HG02885 (cell line): ENCODE results near the gene FBXO41.
A peak's percentile ranks its signal among the peaks of the same experiment; 100 is the strongest.

ENCODE experiments used
- ATAC-seq: cut with Tn5 transposase; IDR thresholded peaks from one replicate; pipeline ENCODE4 v1.9.1; 2021; ENCODE audit warnings: mild to moderate bottlenecking; ENCODE audit not compliant: unreplicated experiment, poor library complexity

The FBXO41 gene

DNA sequence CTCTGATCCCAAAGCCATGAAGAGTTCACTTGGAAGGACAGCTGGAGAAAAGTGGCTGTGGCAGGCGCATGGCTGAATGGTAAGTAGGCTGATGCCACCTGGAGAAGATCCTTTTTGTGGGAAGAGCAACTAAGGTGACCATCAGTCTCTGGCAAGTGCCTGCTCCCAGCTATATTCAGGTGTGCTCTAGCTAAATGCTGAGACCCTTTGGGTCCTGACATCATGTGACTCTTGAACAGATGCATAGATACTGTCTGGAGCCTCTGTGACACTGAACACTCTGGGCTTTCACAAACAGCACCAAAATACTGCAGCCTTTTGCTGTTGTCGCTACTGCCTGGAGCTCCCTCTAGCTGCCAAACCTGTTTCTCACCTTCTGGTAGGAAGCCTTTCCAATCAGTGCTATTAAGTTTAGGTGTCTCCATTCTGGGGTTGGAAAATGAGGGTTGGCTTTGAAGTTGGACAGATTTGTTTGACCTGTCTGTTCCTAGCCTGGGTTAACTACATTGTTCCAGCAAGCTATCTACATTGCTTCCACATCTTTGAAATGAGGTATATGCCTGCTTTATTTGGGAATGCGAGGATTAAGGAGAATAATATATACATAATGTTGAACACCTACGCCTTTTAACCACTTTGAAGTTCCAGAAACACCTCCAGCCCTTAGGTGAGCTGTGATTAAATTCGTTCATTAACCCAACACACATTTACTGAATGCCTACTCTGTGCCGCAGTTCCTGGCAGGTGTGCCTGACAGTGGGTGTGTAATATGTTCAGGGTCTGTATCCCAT is 6.0 kb upstream of the FBXO41 start:
- no peak for ATAC-seq

DNA sequence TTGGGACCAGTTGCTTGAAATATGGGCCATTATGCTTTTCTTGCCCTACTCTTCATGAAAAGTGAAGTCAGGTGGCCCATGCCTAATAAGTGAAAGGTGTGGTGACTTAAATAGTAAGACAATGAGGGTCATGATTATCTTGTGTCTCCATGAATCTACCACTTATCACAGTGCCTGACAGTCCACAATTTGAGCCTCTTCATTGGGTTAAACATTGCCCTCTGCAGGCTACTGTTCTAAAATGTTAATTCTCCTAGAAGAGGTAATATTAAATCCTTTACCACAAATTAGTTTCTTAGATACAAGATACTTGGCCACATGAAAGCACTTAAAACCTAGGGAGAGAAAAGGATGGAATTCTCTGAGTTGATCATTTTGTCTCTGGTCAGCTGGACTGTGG is 5.0 kb upstream of the FBXO41 start:
- ATAC-seq, result no peak

DNA sequence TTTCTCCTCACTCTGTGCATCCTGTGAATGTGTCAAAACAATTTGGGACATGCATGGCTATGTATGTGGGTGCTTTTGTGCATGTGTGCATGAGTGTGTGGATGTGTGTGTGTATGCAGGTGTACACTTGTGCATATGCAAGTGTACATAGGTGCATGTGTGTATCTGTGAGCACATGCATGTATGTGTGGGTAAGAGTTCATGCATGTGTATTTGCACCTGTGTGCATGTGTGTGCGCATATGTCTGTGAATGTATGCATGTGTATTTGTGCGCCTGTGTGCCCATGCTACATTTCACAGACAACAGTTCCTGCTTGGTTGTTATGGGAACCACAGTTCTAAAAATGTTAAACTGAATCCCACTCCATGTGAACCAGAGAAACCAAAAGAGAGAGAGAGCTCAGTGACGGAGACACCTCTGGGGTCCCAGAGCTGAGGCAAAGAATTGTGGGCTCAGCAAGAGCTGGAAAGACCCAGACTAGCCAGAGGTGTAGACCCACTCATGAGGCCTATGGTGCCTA is 1.9 kb upstream of the FBXO41 start:
- ATAC-seq, result no peak

DNA sequence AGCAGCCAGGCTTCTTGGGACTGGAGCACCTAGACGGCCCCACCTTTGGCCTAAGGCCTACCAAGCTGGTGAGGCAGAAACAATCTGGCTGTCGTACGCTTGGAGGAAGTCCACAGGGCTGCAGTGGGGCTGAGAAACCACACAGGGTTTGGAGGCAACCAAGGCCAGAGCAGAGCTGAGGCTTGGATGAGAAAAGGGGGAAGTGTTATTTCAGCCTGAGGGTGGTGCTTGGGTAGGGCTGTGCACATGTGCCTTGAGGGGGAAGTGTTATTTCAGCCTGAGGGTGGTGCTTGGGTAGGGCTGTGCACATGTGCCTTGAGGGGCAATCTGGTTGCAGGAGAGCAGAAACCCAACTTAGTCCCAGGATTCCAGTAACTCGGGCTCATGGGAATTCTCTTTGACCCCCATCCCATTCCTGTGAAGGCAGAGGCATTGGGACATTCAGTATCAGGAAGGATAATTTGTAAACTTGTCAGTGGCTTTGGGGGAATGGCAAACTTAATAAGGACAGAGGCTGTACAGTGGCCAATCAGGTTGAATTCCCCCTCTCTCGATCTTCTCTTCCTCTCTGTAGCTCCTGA is 971 bp upstream of the FBXO41 start:
- peak; percentile 57 for ATAC-seq

DNA sequence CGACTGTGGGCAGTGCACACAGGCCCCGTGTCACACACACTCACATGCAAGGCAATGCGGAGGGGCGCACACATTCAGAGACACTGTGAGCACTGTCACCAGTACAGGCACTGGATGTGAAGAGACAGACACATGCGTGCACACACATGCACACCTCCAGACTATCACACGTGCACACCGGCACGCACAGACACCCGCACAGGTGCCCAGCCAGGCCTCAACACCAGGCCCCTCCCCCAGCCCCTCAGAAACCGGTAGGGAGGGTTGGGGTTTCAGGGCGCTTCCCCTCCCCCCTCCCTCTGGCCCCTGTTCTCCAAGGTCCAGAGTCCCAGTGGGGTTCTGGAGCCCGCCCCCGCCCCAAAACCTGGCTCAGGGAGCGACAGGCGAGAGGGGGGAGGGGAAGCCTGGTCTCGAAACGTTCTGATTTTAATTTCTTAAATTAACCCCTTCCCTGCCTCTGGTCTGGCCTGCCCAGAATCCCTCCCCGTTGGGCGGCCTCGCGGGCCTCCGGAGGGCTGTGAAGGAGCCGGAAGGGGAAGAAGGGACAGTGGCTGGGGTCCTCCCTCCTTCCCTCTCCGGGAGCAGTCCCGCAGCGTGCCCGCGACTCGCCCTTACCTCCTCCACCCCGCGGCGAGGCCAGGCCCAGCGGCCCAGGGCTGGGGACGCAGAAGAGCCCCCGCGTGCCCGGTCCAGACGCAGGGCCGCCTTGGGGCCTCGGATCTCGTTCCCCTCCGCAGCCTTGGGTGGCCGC is 558 bp downstream of the FBXO41 start:
- peak; percentile 24 for ATAC-seq

DNA sequence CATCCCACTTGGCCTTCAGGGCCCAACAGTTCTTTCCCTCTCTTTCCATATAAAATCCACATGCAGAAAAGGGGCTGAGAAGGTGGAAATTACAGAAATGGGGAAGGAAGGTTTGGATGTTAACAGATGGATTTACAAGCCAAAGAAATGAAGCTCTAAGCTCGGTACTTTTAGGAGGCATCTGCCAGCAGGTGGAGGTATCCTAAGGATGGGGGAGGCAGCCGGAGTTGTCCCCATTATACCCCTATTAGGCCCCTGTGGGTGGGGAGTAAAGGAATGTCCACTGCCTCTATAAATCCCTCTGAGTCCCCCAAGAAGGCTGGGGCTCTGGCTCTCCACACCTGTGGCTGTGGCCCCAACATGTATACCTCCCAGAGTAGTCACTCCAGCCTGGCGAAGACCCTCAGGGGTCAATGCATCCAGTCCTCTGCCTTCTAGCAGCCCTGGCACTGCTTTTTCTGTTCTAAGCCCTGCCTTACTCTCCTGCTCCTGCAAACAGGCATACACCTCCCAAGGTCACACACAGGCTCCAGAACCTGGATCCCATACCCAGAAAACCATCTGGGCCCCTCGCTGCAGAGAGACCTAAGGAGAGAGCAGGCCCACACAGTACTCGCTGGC is 1.2 kb downstream of the FBXO41 start:
- ATAC-seq, result no peak

DNA sequence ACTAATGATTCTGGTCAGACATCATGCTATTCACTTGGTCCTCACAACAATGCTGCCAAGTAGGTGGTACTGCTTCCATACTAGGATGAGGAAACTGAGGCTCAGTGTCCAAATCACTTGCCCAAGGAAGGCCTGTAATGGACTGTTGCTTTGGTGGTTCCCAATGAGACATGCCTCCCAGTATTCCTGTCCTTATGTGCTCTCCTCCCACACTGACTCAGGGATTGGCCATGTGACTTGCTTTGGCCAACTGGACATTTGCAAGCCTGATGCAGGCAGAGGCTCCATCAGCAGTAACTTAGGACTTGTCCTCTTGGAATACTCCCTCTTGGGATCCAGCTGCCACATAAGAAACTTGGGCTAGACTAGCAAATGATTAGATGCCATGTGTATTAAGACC is 3.0 kb downstream of the FBXO41 start:
- ATAC-seq, result no peak

DNA sequence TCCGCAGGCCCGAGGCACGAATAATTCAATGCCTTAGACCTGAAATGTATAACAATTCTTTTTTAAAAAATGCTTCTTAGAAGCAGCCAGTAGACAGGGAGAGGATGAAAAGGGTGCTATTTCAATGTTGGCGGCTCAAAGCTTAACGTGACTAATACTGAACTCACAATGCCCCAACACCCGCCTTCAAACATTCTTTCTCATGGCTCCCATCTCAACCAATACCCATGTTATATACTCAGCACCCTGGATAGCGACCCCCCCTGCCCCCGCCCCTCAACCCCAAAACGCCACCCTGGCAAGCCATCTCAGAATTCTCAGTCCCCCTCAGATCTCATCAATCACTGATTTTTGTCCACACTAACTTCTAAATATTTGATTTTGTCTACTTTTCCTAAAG is 4.4 kb downstream of the FBXO41 start:
- ATAC-seq, result no peak

DNA sequence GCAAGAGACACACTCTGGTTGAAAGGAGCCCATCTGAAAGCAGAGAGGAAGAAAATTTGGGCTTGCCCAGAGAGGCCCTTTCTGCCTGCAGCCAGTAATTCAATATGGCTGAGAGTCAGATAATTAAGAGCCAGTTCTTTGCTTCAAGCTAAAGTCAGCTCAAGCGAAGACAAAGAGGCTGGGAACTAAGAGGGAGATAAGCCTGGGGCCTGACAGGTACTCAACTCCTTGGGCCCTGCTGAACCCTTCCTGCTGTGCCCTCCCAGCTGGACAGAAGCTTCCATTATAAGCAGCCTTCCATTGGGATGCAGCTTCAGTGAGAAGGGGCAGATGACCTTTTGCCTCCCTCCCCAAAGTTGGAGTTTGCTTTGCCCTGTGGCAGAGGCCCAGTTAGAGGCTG is 12.0 kb downstream of the FBXO41 start:
- no peak for ATAC-seq

DNA sequence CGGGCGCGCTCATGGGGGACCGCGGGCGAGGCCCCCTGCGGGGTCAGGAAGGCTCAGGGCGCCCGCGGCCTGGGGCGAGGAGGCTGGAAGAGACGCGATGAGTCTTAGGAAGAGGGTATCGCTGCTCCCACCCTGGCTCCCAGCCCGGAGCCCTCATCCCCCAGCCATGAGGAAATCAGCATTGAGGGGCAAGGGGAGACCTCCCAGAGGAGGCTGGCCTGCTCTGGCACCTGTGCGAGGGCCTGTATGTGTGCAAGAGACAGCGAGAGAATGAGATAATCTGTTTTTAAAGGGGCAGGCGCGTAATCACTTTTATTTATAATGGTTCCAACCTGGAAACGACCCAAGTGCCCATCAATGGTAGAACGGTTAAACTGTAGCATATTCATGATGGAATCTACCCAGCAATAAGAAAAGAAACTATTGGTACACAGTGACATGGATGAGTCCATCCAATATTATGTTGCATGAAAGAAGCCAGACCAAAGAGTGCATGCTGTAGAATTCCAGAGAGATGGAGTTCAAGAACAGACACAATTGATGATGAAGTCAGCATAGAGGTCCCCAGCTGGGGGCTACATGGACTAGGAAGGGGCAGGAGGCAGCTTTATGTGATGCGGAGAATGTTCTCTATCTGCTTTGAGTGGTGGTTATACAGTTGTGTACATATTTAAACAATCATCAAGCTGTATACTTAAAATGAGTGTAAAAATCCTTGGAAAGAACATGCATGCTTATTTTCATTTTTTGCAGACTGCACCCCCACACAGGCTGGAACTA is 14.4 kb downstream of the FBXO41 start:
- ATAC-seq, result no peak

DNA sequence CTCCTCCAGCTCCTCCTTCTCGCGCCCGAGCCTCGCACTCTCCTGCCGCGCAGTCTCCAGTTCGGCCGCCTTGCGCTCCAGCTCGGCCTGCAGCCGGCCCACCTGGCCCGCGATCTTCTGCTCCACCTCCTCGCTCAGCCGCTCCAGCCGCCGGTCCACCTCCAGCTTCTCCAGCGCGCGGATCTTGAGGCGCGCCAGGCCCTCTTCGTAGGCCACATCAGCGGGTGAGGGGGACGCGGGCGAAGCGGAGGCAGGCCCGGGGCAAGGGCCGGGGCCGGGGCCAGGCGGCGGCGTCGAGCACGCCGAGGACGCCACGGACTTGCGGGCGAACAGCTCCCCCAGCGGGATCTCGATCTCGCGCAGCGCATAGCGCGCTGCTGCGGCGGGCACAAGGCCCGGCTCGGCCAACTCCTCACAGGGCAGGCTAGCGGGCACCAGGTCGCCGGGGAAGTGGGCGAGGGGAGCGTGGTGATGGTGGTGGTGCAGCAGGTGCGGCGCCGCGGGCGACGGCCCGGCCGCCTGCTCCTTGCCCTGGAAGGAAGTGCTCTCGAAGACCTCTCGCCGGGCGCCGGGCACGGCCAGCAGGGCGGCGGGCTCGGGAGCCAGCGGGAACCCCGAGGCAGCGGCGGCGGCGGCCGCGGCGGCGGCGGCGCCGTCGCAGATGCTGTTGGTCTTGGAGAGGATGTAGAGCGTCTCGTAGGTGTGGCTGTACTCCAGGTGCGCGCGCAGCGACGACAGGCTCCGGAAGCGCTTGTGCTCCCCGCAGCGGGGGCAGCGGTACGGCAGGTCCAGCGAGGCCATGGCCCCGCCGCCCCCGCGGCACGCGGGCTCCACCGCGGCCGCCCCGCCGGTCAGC is 15.2 kb downstream of the FBXO41 start:
- no peak for ATAC-seq

DNA sequence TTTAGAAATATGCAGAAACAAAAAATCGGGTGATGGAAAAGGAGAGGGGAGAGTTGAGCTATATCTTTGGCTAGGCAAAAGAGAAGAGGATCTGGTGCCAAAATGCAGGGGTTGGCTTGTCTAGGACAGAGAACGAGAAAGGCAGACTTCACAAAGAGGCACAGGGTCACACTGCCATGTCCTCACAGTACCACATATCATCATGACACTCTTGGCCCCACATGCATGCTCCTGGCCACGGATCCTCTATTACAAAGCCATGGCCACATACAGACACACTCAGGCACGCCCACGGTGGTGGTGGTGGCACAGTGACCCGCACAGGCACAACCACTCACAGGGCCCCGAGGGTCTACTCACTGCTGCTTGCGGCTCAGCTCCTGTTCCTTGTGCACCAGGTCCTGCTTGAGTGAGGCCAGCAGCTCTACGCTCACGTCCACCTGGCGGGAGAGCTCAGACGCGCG is 15.9 kb downstream of the FBXO41 start:
- no peak for ATAC-seq

DNA sequence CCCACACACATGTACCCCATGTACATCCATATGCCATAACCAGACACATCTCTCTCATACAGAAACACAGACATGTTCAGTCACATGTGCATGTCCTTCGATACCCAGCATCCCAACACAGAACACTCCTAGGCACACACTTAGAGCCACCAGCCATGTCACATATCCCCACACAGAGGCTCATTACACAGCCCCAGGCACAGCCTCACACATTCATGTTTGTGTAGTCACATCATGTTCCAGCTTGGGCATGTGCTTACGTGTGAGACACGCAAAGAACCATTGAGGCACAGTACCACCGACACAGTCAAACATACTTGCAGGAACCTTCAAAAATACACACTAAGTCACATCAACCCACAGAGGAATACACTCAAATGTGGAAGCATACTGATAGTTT is 17.3 kb downstream of the FBXO41 start:
- no peak for ATAC-seq

DNA sequence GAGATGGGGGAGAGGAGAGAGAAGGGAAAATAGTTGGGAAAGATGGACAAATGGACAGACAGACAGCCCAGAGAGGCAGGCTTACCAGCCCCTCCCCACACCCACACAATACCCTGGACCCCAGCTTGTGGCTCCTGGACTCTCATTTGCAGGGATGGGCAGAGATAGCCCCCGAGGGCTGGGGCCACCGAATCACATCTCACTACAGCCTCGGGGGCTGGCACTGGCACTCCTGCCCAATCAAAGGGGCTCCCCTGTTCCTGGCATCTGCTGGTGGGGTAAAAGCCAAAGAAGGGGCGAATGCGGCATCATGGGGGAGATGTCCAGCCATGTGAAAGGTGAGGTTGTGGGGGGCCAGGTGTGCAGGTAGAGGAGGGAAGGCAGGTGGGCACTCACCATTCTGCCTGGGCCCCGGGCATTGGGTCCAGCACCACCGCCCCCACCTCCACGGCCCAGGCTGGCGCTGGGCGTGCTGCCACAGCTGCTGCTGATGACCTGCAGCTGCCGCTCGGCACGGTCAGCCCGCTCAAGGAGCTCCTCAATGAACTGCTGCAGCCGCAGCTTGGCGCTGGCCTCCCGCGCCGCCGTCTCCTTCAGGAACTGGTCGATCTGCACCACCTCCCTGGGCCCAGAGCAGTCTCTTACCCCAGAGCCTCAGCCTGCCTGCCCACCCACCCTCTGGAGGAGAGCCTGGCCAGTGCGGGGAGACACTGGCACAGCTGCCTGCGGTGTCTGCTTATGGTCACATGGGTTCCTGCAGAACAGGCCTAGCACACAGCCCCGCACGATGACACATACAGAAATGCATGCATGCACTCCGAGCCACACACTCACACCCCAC is 18.0 kb downstream of the FBXO41 start:
- ATAC-seq, result no peak

DNA sequence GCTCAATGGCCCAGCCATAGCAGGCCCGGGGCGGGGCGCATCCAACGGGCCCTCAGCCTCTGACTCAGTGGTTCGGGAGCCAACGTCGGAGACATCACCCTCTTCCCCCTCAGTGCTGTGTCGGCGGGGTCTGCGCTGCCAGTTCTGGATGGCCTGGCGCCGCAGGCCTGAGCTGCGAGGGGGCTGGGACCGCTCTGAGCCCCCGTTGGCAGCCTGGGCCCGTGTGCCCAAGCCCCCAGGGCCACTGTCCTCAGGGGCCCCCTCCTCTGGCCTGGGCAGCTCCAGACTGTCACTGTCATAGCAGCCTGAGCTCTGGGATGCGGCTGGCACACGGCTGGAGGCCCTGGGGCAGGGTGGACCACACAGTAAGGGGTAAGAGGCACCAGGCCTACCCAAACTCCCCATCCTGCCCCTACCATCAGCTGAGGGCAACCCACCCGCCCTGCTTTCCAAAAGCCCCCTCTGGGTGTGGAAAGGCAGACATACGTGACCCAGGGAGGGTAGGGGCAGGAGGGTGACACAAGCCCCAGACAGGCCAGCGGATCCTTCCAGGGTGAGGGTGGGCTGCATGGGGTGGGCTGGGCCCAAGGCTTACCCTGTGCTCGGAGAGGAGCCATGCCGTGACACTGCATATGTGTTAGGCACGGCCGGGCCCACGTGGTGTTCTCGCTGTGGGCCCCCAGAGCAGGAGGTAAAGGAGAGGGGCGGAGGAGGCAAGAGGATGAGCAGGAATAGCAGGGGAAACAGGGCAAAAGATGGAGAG is 18.8 kb downstream of the FBXO41 start:
- no peak for ATAC-seq

DNA sequence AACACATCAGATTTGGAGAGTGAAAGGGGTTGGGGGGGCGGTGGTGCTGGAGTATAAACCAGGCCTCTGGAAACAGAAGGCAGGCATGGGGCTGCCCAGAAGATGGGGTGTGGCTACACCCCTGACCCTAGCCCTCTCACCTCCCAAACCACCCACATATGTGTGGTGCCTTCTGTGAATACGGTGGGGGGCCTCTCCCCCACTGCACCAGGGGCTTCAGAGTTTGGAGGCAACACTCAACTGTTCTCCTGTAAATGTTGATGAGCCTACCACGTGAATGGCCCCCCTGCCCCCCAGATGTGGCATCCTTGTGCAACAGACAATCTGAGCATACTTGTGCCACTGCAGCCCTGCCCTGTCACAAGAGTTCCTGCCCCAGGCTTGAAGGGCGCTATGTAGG is 19.5 kb downstream of the FBXO41 start:
- no peak for ATAC-seq

DNA sequence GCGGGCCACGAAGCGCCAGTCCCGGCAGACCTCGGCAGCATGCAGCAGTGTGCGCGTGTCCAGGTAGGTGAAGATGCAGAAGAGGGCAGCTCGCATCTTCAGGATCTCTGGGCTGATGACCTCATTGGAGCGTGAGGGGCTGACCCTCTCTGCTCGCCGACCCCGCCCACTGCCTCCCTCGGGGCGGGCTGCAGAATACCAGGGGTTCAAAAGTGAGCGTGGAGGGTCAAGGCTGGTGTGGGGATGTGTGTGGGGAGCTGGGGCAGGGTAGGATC is 20.0 kb downstream of the FBXO41 start:
- no peak for ATAC-seq
